Ascending aorta (tissue), 2 donors: ENCODE data around the gene EPHX1. TPM values are rescaled to one million over a fixed set of nuclear protein-coding genes. Genes with fewer than 3 reads are reported as not detected.

Source experiments
- DNase-seq, 2 donors: peaks; one replicate each; pipeline ENCODE4 v3.0.0-alpha.2; 2019; ENCODE audit warnings: low spot score in 2 of 2
- H3K27ac ChIP-seq, 2 donors: fragments of 200-600 bp; sonication (generic); one replicate each; pipeline ENCODE4 v1.5.1; 2016 to 2017; ENCODE audit warnings: mild to moderate bottlenecking in 1 of 2
- H3K27me3 ChIP-seq: fragments of 200-600 bp; sonication (generic); one replicate; pipeline ENCODE4 v1.5.1; 2017
- H3K36me3 ChIP-seq, 2 donors: fragments of 200-600 bp; sonication (generic); one replicate each; pipeline ENCODE4 v1.5.1; 2016
- H3K4me1 ChIP-seq, 2 donors: fragments of 200-600 bp; sonication (generic); one replicate each; pipeline ENCODE4 v1.5.1; 2016 to 2017; ENCODE audit warnings: mild to moderate bottlenecking in 1 of 2
- H3K4me3 ChIP-seq, 2 donors: fragments of 200-600 bp; sonication (generic); one replicate each; pipeline ENCODE4 v1.5.1; 2016 to 2017; ENCODE audit warnings: mild to moderate bottlenecking in 1 of 2
- H3K9me3 ChIP-seq, 2 donors: fragments of 200-600 bp; sonication (generic); one replicate each; pipeline ENCODE4 v1.5.1; 2016
- CTCF ChIP-seq, 3 experiments: fragments of 200-600 bp in 2 of 3; fragments of 450-650 bp in 1 of 3; sonication (generic) in 2 of 3; IDR thresholded peaks; one replicate each; pipeline ENCODE4 v1.5.1; 2016 to 2019; ENCODE audit warnings: antibody characterized with exemption in 3 of 3, mild to moderate bottlenecking in 1 of 3, moderate library complexity in 1 of 3
- intact Hi-C: fragments of 100-400 bp; cut with DNase I; formaldehyde crosslinking; loops from one replicate; pipeline ENCODE4 v1.15.1; 2023
- total RNA-seq: library from RNA; depleted of rRNA; stranded (reverse); fragments of >200 nt; gene quantifications from one replicate; pipeline ENCODE4 v1.1.0, GENCODE V29; 2016

The EPHX1 gene
- total RNA-seq, 1 donor from 2014 or later = 127 TPM

- no peak for TF ChIP-seq CTCF (IDR thresholded peaks at IDR 0.05)
- intact Hi-C loops = no loop called here
- Histone ChIP-seq H3K36me3 (no peaks in the 10 kb centered on the region), H3K27ac (peak overlapping the region in 1 of 2 donors; percentile 28), H3K4me1 (peaks cover 0 to 34% of the 10 kb centered on the region in 2 donors), H3K4me3 (no peak overlapping the region), H3K9me3 (no peaks in the 10 kb centered on the region), H3K27me3 (no peaks in the 10 kb centered on the region)
- DNase-seq = no peak
Observed at GRCh38 chr1:225823811-225824261, 13.9 kb downstream of the EPHX1 start.

GRCh38 chr1:225824533-225824941 lies 14.6 kb downstream of the EPHX1 start:
- no peak for TF ChIP-seq CTCF (IDR thresholded peaks at IDR 0.05)
- intact Hi-C loops = no loop called here
- H3K4me1 ChIP-seq = peaks cover 0 to 30% of the 10 kb centered on the region in 2 donors
- H3K4me3 ChIP-seq = no peak overlapping the region
- H3K27ac ChIP-seq = peak overlapping the region in 1 of 2 donors; percentile 28
- no peaks in the 10 kb centered on the region for H3K9me3 ChIP-seq
- no peaks in the 10 kb centered on the region for H3K27me3 ChIP-seq
- DNase-seq = no peak
- H3K36me3 ChIP-seq = peaks cover 4 to 7% of the 10 kb centered on the region in 2 donors

GRCh38 chr1:225825078-225825477 lies 15.2 kb downstream of the EPHX1 start:
- peaks cover 0 to 25% of the 10 kb centered on the region in 2 donors for H3K4me1 ChIP-seq
- H3K27ac ChIP-seq = no peak overlapping the region
- DNase-seq = no peak
- no peak for TF ChIP-seq CTCF (IDR thresholded peaks at IDR 0.05)
- H3K36me3 ChIP-seq = peaks cover 4 to 9% of the 10 kb centered on the region in 2 donors
- H3K9me3 ChIP-seq = no peaks in the 10 kb centered on the region
- H3K27me3 ChIP-seq = no peaks in the 10 kb centered on the region
- intact Hi-C loops = no loop called here
- no peak overlapping the region for H3K4me3 ChIP-seq

- DNase-seq = no peak
- Histone ChIP-seq H3K27me3 (no peaks in the 10 kb centered on the region), H3K36me3 (peaks cover 4 to 15% of the 10 kb centered on the region in 2 donors), H3K4me1 (peaks cover 0 to 20% of the 10 kb centered on the region in 2 donors), H3K9me3 (no peaks in the 10 kb centered on the region), H3K27ac (peak overlapping the region in 1 of 2 donors; percentile 56), H3K4me3 (peak overlapping the region in 1 of 2 donors; percentile 8)
- no peak for TF ChIP-seq CTCF (IDR thresholded peaks at IDR 0.05)
- intact Hi-C loops = no loop called here
Observed at GRCh38 chr1:225825607-225826007, 15.7 kb downstream of the EPHX1 start.

- intact Hi-C loops = no loop called here
- H3K4me3 ChIP-seq = no peak overlapping the region
- H3K27me3 ChIP-seq = no peaks in the 10 kb centered on the region
- peaks cover 12 to 29% of the 10 kb centered on the region in 2 donors for H3K36me3 ChIP-seq
- H3K27ac ChIP-seq = peak overlapping the region in 1 of 2 donors; percentile 34
- TF ChIP-seq CTCF (IDR thresholded peaks at IDR 0.05) = no peak
- DNase-seq = no peak
- peaks cover 0 to 20% of the 10 kb centered on the region in 2 donors for H3K4me1 ChIP-seq
- H3K9me3 ChIP-seq = no peaks in the 10 kb centered on the region
Observed at GRCh38 chr1:225827076-225827475, 17.2 kb downstream of the EPHX1 start.
